C4-2B (cell line): Measurements from ENCODE around the gene RBFA.

Experiments
- H3K27ac ChIP-seq: fragments of 450-650 bp; 2 replicates; pipeline ENCODE4 v1.5.1; 2017
- ZFX ChIP-seq: fragments of 450-650 bp; IDR thresholded peaks from 2 replicates; pipeline ENCODE4 v1.6.1; 2017
- TF ChIP-seq, protein P1 (sequence below): fragments of 450-650 bp; conservative IDR thresholded peaks from 2 replicates; pipeline ENCODE4 v1.5.1; 2017; ENCODE audit warnings: mild to moderate bottlenecking

RBFA gene

DNA sequence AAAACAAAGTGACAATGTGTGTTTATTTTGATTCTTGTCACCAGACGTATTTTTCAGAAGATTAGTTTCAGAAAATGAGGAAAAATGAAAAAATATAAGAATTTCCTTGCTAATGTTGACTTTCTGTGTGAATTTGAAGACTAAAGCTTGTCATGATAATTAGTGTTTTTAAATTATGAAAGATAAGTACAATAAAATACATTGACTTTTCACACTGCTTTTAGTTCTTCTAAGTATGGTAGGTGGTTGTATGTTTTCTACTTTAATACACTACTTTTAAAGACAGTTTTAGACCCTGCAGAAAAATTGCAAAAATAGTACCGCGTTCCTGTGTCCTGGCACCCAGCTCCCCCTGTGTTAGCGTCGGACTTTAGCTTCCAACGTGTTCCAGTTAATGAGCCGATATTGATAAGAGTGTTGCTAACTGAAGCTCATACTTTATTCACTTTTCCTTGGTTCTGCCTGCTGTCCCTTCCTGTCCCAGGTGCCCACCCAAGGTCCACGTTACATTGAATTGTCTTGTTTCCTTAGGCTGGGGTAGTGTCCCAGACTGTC, 695 bp downstream of the RBFA start:
- TF ChIP-seq ZFX: no peak
- TF ChIP-seq, protein P1, sequence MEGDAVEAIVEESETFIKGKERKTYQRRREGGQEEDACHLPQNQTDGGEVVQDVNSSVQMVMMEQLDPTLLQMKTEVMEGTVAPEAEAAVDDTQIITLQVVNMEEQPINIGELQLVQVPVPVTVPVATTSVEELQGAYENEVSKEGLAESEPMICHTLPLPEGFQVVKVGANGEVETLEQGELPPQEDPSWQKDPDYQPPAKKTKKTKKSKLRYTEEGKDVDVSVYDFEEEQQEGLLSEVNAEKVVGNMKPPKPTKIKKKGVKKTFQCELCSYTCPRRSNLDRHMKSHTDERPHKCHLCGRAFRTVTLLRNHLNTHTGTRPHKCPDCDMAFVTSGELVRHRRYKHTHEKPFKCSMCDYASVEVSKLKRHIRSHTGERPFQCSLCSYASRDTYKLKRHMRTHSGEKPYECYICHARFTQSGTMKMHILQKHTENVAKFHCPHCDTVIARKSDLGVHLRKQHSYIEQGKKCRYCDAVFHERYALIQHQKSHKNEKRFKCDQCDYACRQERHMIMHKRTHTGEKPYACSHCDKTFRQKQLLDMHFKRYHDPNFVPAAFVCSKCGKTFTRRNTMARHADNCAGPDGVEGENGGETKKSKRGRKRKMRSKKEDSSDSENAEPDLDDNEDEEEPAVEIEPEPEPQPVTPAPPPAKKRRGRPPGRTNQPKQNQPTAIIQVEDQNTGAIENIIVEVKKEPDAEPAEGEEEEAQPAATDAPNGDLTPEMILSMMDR: peak; percentile 30; the same call in 1 of the 2 replicates
- H3K27ac ChIP-seq: peak overlapping the region; percentile 82

DNA sequence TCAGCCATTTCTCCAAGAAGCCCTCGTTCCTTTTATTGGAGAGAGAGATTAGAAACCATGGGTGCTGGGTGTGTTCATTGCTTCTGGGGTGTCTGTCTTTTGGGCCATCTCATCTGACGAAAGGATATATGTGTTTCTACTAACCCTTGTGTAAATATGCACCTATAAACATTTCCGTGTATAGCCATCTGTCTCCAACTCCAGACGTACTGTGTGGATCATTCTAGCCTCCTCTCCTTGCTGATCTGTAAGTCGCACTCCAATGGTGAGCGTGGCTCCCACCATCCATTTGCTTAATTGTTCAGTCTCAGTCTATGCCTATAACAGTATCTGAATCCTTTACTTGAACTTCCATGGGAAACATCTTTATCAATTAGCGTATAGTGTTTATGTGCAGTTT, 1.8 kb downstream of the RBFA start:
- H3K27ac ChIP-seq: peak overlapping the region; percentile 82; the same call in 1 of the 2 replicates
- no peak for TF ChIP-seq ZFX
- TF ChIP-seq, protein P1: no peak

DNA sequence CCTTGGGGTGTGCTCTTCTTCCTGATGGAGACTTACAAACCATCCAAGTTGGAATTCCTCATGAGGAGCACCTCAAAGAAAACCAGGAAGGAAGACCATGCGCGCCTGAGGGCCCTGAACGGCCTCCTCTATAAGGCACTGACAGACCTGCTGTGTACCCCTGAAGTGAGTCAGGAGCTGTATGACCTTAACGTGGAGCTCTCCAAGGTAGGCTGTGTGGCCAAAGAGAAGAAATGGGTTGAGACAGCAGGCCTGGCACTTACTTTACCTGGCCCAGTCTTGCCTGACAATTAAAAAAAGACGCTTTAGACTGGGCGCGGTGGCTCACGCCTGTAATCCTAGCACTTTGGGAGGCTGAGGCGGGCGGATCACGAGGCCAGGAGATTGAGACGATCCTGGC, 3.1 kb downstream of the RBFA start:
- TF ChIP-seq ZFX: no peak
- TF ChIP-seq, protein P1: no peak
- no peak overlapping the region for H3K27ac ChIP-seq

DNA sequence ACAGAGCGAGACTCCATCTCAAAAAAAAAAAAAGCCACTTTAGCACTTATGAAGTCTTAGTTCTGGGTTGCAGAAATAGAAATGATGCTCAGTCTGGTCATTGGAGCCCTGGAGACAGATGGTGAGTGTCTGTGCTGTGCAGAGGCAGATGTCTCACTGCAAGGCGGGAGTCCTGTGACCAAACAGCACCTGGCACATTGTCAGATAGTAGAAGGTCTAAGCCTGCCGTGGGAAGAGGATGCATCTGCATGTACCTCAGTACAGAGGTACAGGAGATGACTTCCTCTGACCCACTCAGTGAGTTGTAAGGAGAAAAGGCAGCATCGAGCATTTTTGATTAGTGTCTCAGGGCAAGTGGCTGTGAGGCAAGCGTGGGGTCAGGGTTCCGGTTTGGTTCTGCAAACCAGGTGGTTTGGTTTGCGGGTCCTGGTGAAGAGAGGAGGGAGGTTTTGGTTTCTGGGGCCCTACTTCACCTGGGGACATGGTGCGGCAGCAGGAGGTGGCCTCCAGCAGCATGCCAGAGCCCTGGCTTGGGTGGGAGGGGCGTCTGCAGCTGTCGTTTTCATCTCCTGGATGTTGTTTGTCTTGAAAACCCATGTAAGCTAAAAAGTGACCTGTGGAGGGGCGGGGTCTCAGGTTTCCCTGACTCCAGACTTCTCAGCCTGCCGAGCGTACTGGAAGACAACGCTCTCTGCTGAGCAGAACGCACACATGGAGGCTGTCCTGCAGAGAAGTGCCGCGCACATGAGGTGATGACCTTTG, 3.8 kb downstream of the RBFA start:
- no peak overlapping the region for H3K27ac ChIP-seq
- TF ChIP-seq, protein P1: no peak
- no peak for TF ChIP-seq ZFX

DNA sequence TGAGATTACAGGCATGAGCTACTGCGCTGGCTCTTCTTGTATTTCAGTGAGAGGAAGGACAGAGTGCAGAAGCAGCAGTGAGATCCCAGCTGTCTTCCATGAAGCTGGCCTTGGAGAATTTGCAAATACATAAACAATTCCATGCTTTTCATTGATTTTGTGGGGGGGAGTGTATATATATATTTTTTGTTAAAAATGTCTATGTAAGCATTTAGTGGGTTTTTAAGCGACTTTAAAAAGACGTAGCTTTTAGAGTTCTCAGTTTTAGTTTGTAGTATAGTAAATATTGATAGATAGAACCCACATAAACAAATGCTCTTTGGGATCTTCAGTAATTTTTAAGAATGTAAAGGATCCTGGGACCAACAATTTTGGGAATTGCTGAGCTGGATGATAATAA, 6.3 kb downstream of the RBFA start:
- TF ChIP-seq, protein P1: no peak
- no peak for TF ChIP-seq ZFX
- H3K27ac ChIP-seq: no peak overlapping the region

DNA sequence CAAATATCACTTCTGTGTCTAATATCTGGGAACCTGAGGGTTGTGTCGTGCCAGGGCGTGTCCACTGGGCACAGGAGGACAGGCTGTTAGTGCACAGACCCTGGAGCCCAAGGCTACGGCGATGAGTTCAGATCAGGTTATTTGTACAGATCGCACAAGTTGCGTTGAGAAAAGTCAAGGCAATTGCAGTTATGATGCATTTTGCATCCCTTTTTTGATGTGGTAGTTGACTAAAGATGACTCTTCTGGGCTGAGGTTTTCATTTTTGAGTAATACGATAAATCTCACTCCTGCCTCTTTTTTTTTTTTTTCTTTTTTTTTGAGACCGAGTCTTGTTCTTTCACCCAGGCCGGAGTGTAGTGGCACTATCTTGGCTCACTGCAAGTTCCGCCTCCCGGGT, 7.2 kb downstream of the RBFA start:
- TF ChIP-seq, protein P1: no peak
- TF ChIP-seq ZFX: no peak
- H3K27ac ChIP-seq: no peak overlapping the region

DNA sequence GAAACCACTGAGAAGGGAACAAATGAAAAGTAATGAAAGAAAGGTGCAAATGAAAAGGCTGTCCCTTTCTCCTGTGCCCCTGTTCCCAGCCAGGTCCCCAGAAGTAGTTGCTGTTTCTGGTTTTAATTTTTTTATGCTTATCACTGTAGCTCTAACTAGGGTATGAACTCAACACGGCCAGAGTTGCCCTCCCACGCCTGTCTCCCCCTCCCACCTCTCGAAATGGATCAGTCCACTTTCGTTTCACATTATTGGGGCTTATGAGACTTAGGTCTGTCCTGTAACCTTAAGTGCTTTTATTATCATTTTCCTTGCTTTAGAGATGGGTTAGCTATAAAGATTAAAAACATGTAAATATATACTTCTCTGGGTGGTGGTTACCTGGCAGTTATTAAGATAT, 8.6 kb downstream of the RBFA start:
- no peak for TF ChIP-seq ZFX
- TF ChIP-seq, protein P1: no peak
- H3K27ac ChIP-seq: no peak overlapping the region
